ENCODE measurements around the gene ETS1. TPM values are rescaled to one million over a fixed set of nuclear protein-coding genes. Genes with fewer than 3 reads are reported as not detected.

The ETS1 gene
- total and polyA plus RNA-seq, 2 experiments from 2014 or later: 25.6 to 52.6 TPM

DNA sequence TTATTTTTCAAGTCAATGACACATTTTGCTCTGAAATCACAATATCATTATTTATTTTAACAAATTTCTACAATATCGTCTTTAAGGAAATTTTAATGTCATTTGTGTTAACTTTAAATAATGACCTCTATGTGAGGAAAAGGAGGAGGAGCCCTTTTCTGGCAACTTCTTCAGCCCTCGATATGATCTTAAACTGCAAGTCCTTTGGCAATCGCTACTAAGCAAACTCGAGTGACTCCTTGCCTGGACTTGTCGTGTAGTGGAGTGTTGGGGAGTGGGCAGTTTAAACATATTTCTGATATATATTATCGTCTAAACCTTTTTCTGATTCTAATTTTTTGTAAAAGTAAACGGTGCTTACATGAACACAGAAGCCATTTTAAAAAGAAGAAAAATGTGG, 16.7 kb downstream of the ETS1 start (continued):
- TF ChIP-seq CTCF (conservative IDR thresholded peaks at IDR 0.05; ENCODE audit: low read depth in 2 of 2): no peak
- no peak for TF ChIP-seq EZH2 (IDR thresholded peaks at IDR 0.05; ENCODE audit: low read depth, unreplicated experiment)
- no peak for TF ChIP-seq CREB1 (CRISPR knock-in tag; IDR thresholded peaks at IDR 0.05; ENCODE audit: low read depth)

DNA sequence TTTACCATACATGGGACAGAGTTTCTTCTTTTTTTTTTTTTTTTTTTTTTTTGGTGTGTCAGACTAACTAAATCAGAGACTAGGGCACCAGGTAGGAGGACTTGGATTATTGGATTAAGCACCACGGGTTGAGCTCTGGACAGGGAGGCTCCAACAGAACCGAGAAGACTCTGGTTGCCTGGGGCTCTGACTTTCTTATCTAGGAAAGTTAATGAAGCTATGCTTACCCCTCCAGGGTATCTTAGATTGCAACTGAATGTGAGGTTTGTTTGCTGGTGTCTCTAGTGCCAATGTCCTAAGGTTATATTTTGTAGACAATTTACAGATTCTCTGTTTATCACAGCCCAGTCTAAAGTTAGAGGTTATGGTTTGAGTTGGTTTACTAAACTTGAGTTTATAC, 18.1 kb downstream of the ETS1 start:
- Histone ChIP-seq H3K27ac (ENCODE audit: low read depth) (no peak overlapping the region), H4K20me1 (replicated peaks; ENCODE audit: insufficient read depth) (peaks cover 3% of the 10 kb centered on the region; the same call in 1 of the 2 replicates), H3K4me1 (ENCODE audit: insufficient read depth) (peaks cover 22% of the 10 kb centered on the region), H3K36me3 (ENCODE audit: insufficient read depth) (no peaks in the 10 kb centered on the region; the same call in 1 of the 2 replicates), H3K27me3 (ENCODE audit: insufficient read depth) (no peaks in the 10 kb centered on the region), H3K79me2 (replicated peaks; ENCODE audit: insufficient read depth) (peaks cover 28% of the 10 kb centered on the region), H3K9me2 (ENCODE audit: insufficient read depth) (no peaks in the 10 kb centered on the region), H3F3A (replicated peaks; ENCODE audit: low read depth) (no peaks in the 10 kb centered on the region), H3K4me2 (no peak overlapping the region), H2AFZ (no peak overlapping the region), H3K4me3 (no peak overlapping the region)
- Mint-ChIP-seq H3K27ac (no peak overlapping the region), H3K36me3 (ENCODE audit: low read depth) (peaks cover 10% of the 10 kb centered on the region), H3K4me1 (peaks cover 24% of the 10 kb centered on the region), H3K27me3 (ENCODE audit: insufficient read depth, low read depth, poor library complexity) (no peaks in the 10 kb centered on the region), H3K4me3 (no peak overlapping the region), H3K9me3 (no peaks in the 10 kb centered on the region)
- ATAC-seq (no peak), DNase-seq (ENCODE audit: low spot score) (no peak)
- TF ChIP-seq, protein P1, sequence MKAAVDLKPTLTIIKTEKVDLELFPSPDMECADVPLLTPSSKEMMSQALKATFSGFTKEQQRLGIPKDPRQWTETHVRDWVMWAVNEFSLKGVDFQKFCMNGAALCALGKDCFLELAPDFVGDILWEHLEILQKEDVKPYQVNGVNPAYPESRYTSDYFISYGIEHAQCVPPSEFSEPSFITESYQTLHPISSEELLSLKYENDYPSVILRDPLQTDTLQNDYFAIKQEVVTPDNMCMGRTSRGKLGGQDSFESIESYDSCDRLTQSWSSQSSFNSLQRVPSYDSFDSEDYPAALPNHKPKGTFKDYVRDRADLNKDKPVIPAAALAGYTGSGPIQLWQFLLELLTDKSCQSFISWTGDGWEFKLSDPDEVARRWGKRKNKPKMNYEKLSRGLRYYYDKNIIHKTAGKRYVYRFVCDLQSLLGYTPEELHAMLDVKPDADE (IDR thresholded peaks at IDR 0.05): no peak
- no peak for TF ChIP-seq ZNF331 (CRISPR knock-in tag; IDR thresholded peaks at IDR 0.05; ENCODE audit: low read depth)
- TF ChIP-seq EZH2 (IDR thresholded peaks at IDR 0.05; ENCODE audit: low read depth, unreplicated experiment): no peak
- no peak for TF ChIP-seq POLR2AphosphoS5 (IDR thresholded peaks at IDR 0.05; ENCODE audit: low read depth)
- TF ChIP-seq NANOG (IDR thresholded peaks at IDR 0.05; ENCODE audit: borderline replicate concordance): no peak
- TF ChIP-seq CTCF (conservative IDR thresholded peaks at IDR 0.05; ENCODE audit: low read depth in 2 of 2): no peak
- TF ChIP-seq STAT1 (IDR thresholded peaks at IDR 0.05; ENCODE audit: unreplicated experiment): no peak
- TF ChIP-seq REST (IDR thresholded peaks at IDR 0.05; ENCODE audit: unreplicated experiment): no peak
- no peak for TF ChIP-seq ZNF114 (CRISPR knock-in tag; IDR thresholded peaks at IDR 0.05)
- no peak for TF ChIP-seq JUNB (IDR thresholded peaks at IDR 0.05; ENCODE audit: unreplicated experiment)
- TF ChIP-seq EZH2phosphoT487 (IDR thresholded peaks at IDR 0.05; ENCODE audit: unreplicated experiment): no peak
- no peak for TF ChIP-seq CREB1 (CRISPR knock-in tag; IDR thresholded peaks at IDR 0.05; ENCODE audit: low read depth)
